Mucosa of rectum (tissue), 2 donors: Measurements from ENCODE around the gene FBLL1.
"Not testable (repeated sequence)": the region's sequence is repeated elsewhere in the genome, so short reads cannot be mapped to it uniquely, and the experiment has no call there.

ENCODE experiments used
- H3K27ac ChIP-seq, 2 donors: one replicate each; pipeline ENCODE4 v1.7.0; 2013; ENCODE audit warnings: inconsistent platforms in 2 of 2, low read depth in 2 of 2, low read length in 2 of 2
- H3K27me3 ChIP-seq, 2 donors: one replicate each; pipeline ENCODE4 v1.7.0; 2013; ENCODE audit warnings: low read length in 2 of 2; ENCODE audit not compliant: control insufficient read depth in 2 of 2, insufficient read depth in 2 of 2
- H3K36me3 ChIP-seq, 2 donors: one replicate each; pipeline ENCODE4 v1.7.0; 2013; ENCODE audit warnings: low read length in 2 of 2; ENCODE audit not compliant: control insufficient read depth in 2 of 2, insufficient read depth in 2 of 2
- H3K4me1 ChIP-seq, 2 donors: one replicate each; pipeline ENCODE4 v1.7.0; 2013; ENCODE audit warnings: low read length in 2 of 2, mild to moderate bottlenecking in 1 of 2; ENCODE audit not compliant: control insufficient read depth in 2 of 2, insufficient read depth in 2 of 2
- H3K4me3 ChIP-seq, 2 donors: one replicate each; pipeline ENCODE4 v1.7.0; 2013; ENCODE audit warnings: low read length in 2 of 2
- H3K9ac ChIP-seq, 2 donors: one replicate each; pipeline ENCODE4 v1.7.0; 2013; ENCODE audit warnings: low read length in 2 of 2, low read depth in 1 of 2, mild to moderate bottlenecking in 1 of 2
- H3K9me3 ChIP-seq, 2 donors: one replicate each; pipeline ENCODE4 v1.7.0; 2013; ENCODE audit warnings: low read length in 2 of 2; ENCODE audit not compliant: control insufficient read depth in 2 of 2
- donor health status: healthy.
- donor health status: Normal muscosa, but diverticular disease.

FBLL1 gene

DNA sequence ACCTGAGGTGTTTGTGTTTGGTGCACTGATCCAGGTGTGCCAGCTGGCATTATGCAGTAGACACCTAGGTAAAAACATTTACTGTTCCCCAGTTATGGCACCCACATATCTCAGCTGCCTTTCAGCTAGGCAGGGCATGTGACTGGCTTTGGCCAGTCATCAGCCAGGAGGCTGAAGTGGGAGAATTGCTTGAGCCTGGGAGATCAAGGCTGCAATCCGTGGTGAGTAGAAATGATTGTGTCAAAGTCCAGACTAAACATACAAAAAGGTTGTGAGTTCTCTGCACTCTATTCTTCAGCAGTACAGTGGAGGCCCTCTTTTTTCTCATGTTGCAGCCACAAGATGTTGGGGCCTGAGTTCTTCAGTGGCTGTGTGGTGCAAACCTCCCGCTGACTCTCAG lies 3.2 kb upstream of the FBLL1 start:
- Histone ChIP-seq H3K9ac (no peak overlapping the region), H3K27ac (no peak overlapping the region), H3K9me3 (no peaks in the 10 kb centered on the region), H3K4me3 (no peak overlapping the region), H3K36me3 (no peaks in the 10 kb centered on the region), H3K27me3 (peaks cover 8 to 18% of the 10 kb centered on the region in 2 donors), H3K4me1 (no peaks in the 10 kb centered on the region)

DNA sequence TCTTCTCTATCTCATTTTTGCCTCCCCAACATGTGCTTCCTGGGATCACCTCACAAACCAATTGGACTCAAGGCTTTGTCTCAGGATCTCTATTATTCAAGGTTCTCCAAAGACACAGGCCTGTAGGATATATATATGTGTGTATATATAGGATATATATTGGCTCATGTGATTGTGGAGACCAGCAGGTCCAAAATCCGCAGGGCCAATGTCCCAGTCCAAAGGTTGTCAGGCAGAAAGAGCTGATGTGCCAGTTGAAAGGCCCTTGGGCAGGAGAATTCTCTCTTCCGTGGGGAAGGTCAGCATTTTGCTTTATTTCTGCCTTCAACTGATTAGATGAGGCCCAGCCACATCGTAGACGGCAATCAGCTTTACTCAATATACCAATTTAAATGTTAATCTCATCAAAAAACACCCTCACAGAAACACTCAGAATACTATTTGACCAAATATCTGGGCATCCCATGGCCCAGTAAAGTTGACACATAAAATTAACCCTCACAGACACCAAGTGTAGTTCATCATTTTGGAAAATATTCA lies 1.3 kb upstream of the FBLL1 start:
- no peak overlapping the region for H3K9ac ChIP-seq
- no peaks in the 10 kb centered on the region for H3K36me3 ChIP-seq
- H3K4me1 ChIP-seq, result no peaks in the 10 kb centered on the region
- no peak overlapping the region for H3K27ac ChIP-seq
- no peaks in the 10 kb centered on the region for H3K9me3 ChIP-seq
- no peak overlapping the region for H3K4me3 ChIP-seq
- peaks cover 18 to 21% of the 10 kb centered on the region in 2 donors for H3K27me3 ChIP-seq

- Histone ChIP-seq H3K27me3 (peaks cover 18 to 21% of the 10 kb centered on the region in 2 donors), H3K4me3 (peak overlapping the region in 1 of 2 donors; percentile 31), H3K27ac (no peak overlapping the region), H3K4me1 (no peaks in the 10 kb centered on the region), H3K36me3 (no peaks in the 10 kb centered on the region), H3K9me3 (no peaks in the 10 kb centered on the region), H3K9ac (no peak overlapping the region)
Observed at GRCh38 chr5:168529374-168530234, 499 bp downstream of the FBLL1 start.

- peaks cover 18 to 21% of the 10 kb centered on the region in 2 donors for H3K27me3 ChIP-seq
- no peak overlapping the region for H3K4me3 ChIP-seq
- H3K27ac ChIP-seq, result no peak overlapping the region
- H3K4me1 ChIP-seq, result no peaks in the 10 kb centered on the region
- H3K9me3 ChIP-seq, result no peaks in the 10 kb centered on the region
- no peak overlapping the region for H3K9ac ChIP-seq
- no peaks in the 10 kb centered on the region for H3K36me3 ChIP-seq
Observed at GRCh38 chr5:168530621-168531150, 1.6 kb downstream of the FBLL1 start.

DNA sequence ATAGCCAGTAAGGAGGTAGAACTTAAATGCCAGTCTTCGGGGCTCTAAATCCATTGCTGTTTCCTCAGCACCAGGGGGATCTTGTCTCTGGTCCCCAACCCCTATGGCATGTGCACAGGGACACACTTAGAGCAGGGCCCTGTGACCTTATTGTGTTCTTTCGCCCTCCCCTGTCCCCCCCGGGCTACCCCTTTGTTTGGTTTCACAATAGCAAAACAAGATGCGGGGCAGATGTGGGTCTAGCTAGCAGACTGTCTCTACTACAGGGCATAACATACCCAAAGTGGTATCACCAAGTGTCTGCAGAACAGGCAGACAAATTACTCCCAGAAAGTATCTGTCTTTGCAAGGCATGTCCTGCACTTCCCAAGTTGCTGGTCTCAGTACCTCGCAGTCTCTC lies 2.1 kb downstream of the FBLL1 start:
- no peak overlapping the region for H3K27ac ChIP-seq
- no peaks in the 10 kb centered on the region for H3K36me3 ChIP-seq
- H3K9ac ChIP-seq, result no peak overlapping the region
- H3K4me3 ChIP-seq, result no peak overlapping the region
- no peaks in the 10 kb centered on the region for H3K9me3 ChIP-seq
- H3K27me3 ChIP-seq, result peaks cover 18 to 21% of the 10 kb centered on the region in 2 donors
- no peaks in the 10 kb centered on the region for H3K4me1 ChIP-seq

- no peaks in the 10 kb centered on the region for H3K36me3 ChIP-seq
- H3K27me3 ChIP-seq, result peaks cover 18 to 21% of the 10 kb centered on the region in 2 donors
- H3K4me1 ChIP-seq, result no peaks in the 10 kb centered on the region
Observed at GRCh38 chr5:168531987-168532864, 3.1 kb downstream of the FBLL1 start.

GRCh38 chr5:168534351-168534750 lies 5.2 kb downstream of the FBLL1 start:
- H3K9me3 ChIP-seq, H3K4me1 ChIP-seq, H3K9ac ChIP-seq, H3K27ac ChIP-seq, H3K36me3 ChIP-seq, H3K4me3 ChIP-seq: not testable (repeated sequence)
- H3K27me3 ChIP-seq, result peaks cover 12 to 18% of the 10 kb centered on the region in 2 donors

More at GRCh38 chr5:168531987-168532864, 3.1 kb downstream of the FBLL1 start:
- Histone ChIP-seq H3K27ac (no peak overlapping the region), H3K4me3 (no peak overlapping the region), H3K9ac (no peak overlapping the region), H3K9me3 (no peaks in the 10 kb centered on the region)

GRCh38 chr5:168537176-168537575 lies 8.1 kb downstream of the FBLL1 start:
- Histone ChIP-seq H3K36me3 (no peaks in the 10 kb centered on the region), H3K9ac (no peak overlapping the region), H3K9me3 (no peaks in the 10 kb centered on the region), H3K4me1 (no peaks in the 10 kb centered on the region), H3K27ac (no peak overlapping the region), H3K4me3 (no peak overlapping the region), H3K27me3 (peaks cover 0 to 2% of the 10 kb centered on the region in 2 donors)

DNA sequence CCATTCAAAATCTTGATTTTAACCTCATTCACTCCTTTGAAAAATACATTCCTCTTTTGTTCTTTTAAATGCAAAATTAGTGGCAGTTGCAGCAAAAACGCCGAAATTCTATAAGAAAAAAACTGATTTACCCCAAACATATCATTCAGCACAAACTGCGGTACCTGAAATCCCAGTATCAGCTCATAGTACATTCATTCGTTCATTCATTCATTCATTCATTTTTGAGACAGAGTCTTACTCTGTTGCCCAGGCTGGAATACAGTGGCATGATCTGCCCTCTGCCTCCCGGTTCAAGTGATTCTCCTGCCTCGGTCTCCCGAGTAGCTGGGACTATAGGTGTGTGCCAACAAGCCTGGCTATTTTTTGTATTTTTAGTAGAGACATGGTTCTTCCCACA lies 20.4 kb downstream of the FBLL1 start:
- Histone ChIP-seq H3K4me1 (no peaks in the 10 kb centered on the region), H3K27ac (no peak overlapping the region), H3K36me3 (peaks cover 19 to 23% of the 10 kb centered on the region in 2 donors), H3K4me3 (no peak overlapping the region), H3K9ac (no peak overlapping the region), H3K27me3 (no peaks in the 10 kb centered on the region), H3K9me3 (no peaks in the 10 kb centered on the region)
